HEK293 (cell line): ENCODE results near the gene ZNF485.

Experiments
- CTCF ChIA-PET: fragments of 350-600 bp; formaldehyde crosslinking; extraction: SDS; loops from one replicate; lab custom pipeline; 2021; ENCODE audit warnings: antibody characterized with exemption; lab: Yijun Ruan, JAX
- POLR2A ChIA-PET: fragments of 300-600 bp; formaldehyde crosslinking; extraction: SDS; loops from one replicate; lab custom pipeline; 2020; ENCODE audit warnings: antibody characterized with exemption, inconsistent platforms; lab: Yijun Ruan, JAX
- H3K27ac ChIP-seq: fragments of 200-500 bp; sonication (Bioruptor generic); 2 replicates; pipeline ENCODE4 v1.5.1; 2014; ENCODE audit warnings: low read depth, low read length, control low read depth, inconsistent platforms; ENCODE audit errors: extremely low read depth
- H3K36me3 ChIP-seq, 2 experiments: fragments of 200-500 bp in 1 of 2; sonication (Bioruptor generic) in 1 of 2; 1 replicate in 1 of 2; 2 replicates in 1 of 2; pipeline ENCODE4 v1.5.1; 2014 to 2017; ENCODE audit warnings: inconsistent platforms in 2 of 2, low read length in 2 of 2; ENCODE audit not compliant: control insufficient read depth in 2 of 2, insufficient read depth in 1 of 2
- H3K4me1 ChIP-seq: fragments of 200-500 bp; sonication (Bioruptor generic); 2 replicates; pipeline ENCODE4 v1.5.1; 2014; ENCODE audit warnings: mild to moderate bottlenecking, low read length, inconsistent platforms; ENCODE audit not compliant: control insufficient read depth, insufficient read depth
- H3K4me3 ChIP-seq: 2 replicates; pipeline ENCODE4 v1.5.1; 2011; ENCODE audit warnings: low read depth, mild to moderate bottlenecking, control low read depth, low read length, moderate library complexity
- H3K9me3 ChIP-seq: fragments of 200-500 bp; sonication (Bioruptor generic); 2 replicates; pipeline ENCODE4 v1.5.1; 2014; ENCODE audit warnings: low read depth, low read length, inconsistent platforms; ENCODE audit not compliant: control insufficient read depth, insufficient read depth
- IKZF3 ChIP-seq: fragments of 450-650 bp; IDR thresholded peaks from 2 replicates; pipeline ENCODE4 v1.5.0; 2018; ENCODE audit warnings: missing biosample characterization, mild to moderate bottlenecking, missing genetic modification characterization, moderate library complexity
- PATZ1 ChIP-seq: fragments of 450-650 bp; formaldehyde crosslinking; IDR thresholded peaks from 2 replicates; pipeline ENCODE4 v1.5.1; 2016; ENCODE audit warnings: missing biosample characterization, missing genetic modification characterization
- YY1 ChIP-seq: fragments of 450-650 bp; formaldehyde crosslinking; IDR thresholded peaks from 2 replicates; pipeline ENCODE4 v1.5.1; 2018; ENCODE audit warnings: missing biosample characterization, missing genetic modification characterization
- ZBTB11 ChIP-seq: fragments of 450-650 bp; formaldehyde crosslinking; conservative IDR thresholded peaks from 2 replicates; pipeline ENCODE4 v1.5.1; 2016; ENCODE audit warnings: low read depth, missing biosample characterization, missing genetic modification characterization
- ZBTB21 ChIP-seq: fragments of 450-650 bp; formaldehyde crosslinking; IDR thresholded peaks from 2 replicates; pipeline ENCODE4 v1.5.1; 2017; ENCODE audit warnings: missing biosample characterization, missing genetic modification characterization
- ZNF112 ChIP-seq: fragments of 450-650 bp; formaldehyde crosslinking; IDR thresholded peaks from 2 replicates; pipeline ENCODE4 v1.5.0; 2017; ENCODE audit warnings: missing biosample characterization, missing genetic modification characterization
- ZNF202 ChIP-seq: fragments of 450-650 bp; formaldehyde crosslinking; IDR thresholded peaks from 2 replicates; pipeline ENCODE4 v1.5.1; 2016; ENCODE audit warnings: missing biosample characterization, missing genetic modification characterization, borderline replicate concordance
- ZNF248 ChIP-seq: fragments of 450-650 bp; formaldehyde crosslinking; IDR thresholded peaks from 2 replicates; pipeline ENCODE4 v1.5.1; 2017; ENCODE audit warnings: missing biosample characterization, missing genetic modification characterization
- ZNF280C ChIP-seq: fragments of 450-650 bp; formaldehyde crosslinking; IDR thresholded peaks from 2 replicates; pipeline ENCODE4 v1.5.1; 2016; ENCODE audit warnings: missing biosample characterization, missing genetic modification characterization
- ZNF350 ChIP-seq: fragments of 450-650 bp; formaldehyde crosslinking; IDR thresholded peaks from 2 replicates; pipeline ENCODE4 v1.5.0; 2017; ENCODE audit warnings: missing biosample characterization, mild to moderate bottlenecking, missing genetic modification characterization
- ZNF354C ChIP-seq: fragments of 450-650 bp; formaldehyde crosslinking; IDR thresholded peaks from 2 replicates; pipeline ENCODE4 v1.5.1; 2016; ENCODE audit warnings: missing biosample characterization, missing genetic modification characterization, low read depth, borderline replicate concordance
- ZNF394 ChIP-seq: fragments of 450-650 bp; formaldehyde crosslinking; IDR thresholded peaks from 2 replicates; pipeline ENCODE4 v1.5.1; 2016; ENCODE audit warnings: missing biosample characterization, missing genetic modification characterization, mild to moderate bottlenecking, moderate library complexity, borderline replicate concordance
- ZNF449 ChIP-seq: fragments of 450-650 bp; formaldehyde crosslinking; IDR thresholded peaks from 2 replicates; pipeline ENCODE4 v1.5.1; 2017; ENCODE audit warnings: missing biosample characterization, mild to moderate bottlenecking, missing genetic modification characterization, moderate library complexity
- ZNF473 ChIP-seq: fragments of 450-650 bp; formaldehyde crosslinking; IDR thresholded peaks from 2 replicates; pipeline ENCODE4 v1.5.1; 2017; ENCODE audit warnings: missing biosample characterization, missing genetic modification characterization
- ZNF510 ChIP-seq: fragments of 450-650 bp; formaldehyde crosslinking; IDR thresholded peaks from 2 replicates; pipeline ENCODE4 v1.5.1; 2018; ENCODE audit warnings: mild to moderate bottlenecking, missing genetic modification characterization, missing biosample characterization; ENCODE audit not compliant: insufficient replicate concordance
- ZNF792 ChIP-seq: fragments of 450-650 bp; formaldehyde crosslinking; IDR thresholded peaks from 2 replicates; pipeline ENCODE4 v1.5.1; 2016; ENCODE audit warnings: missing biosample characterization, missing genetic modification characterization
- ZSCAN4 ChIP-seq: fragments of 450-650 bp; formaldehyde crosslinking; IDR thresholded peaks from 2 replicates; pipeline ENCODE4 v1.5.1; 2017; ENCODE audit warnings: missing biosample characterization, missing genetic modification characterization
- TF ChIP-seq, protein P1 (sequence below): fragments of 450-650 bp; formaldehyde crosslinking; IDR thresholded peaks from 2 replicates; pipeline ENCODE4 v1.5.1; 2016; ENCODE audit warnings: missing biosample characterization, missing genetic modification characterization

The ZNF485 gene

GRCh38 chr10:43594944-43595589 is 11.2 kb upstream of the ZNF485 start:
- CTCF ChIA-PET, result interaction anchor here (1.1 kb wide), 1 partner anchor 8 kb away, joined by 3 read pairs; no protein-coding TSS in a partner anchor
- Histone ChIP-seq H3K4me1 (no peaks in the 10 kb centered on the region), H3K4me3 (no peak overlapping the region), H3K9me3 (no peaks in the 10 kb centered on the region), H3K27ac (no peak overlapping the region), H3K36me3 (no peaks in the 10 kb centered on the region)
- POLR2A ChIA-PET, result no interaction called here
- no peak for TF ChIP-seq ZNF248
- TF ChIP-seq ZNF449 (tag by site-specific recombination), result no peak
- TF ChIP-seq ZNF280C (tag by site-specific recombination), result no peak
- no peak for TF ChIP-seq ZBTB21
- TF ChIP-seq IKZF3 (tag by site-specific recombination), result no peak
- no peak for TF ChIP-seq ZNF350
- TF ChIP-seq ZSCAN4 (tag by site-specific recombination), result no peak
- TF ChIP-seq ZBTB11 (tag by site-specific recombination), result no peak
- TF ChIP-seq ZNF510 (tag by site-specific recombination), result no peak
- no peak for TF ChIP-seq ZNF112
- TF ChIP-seq ZNF202 (tag by site-specific recombination), result no peak
- no peak for TF ChIP-seq ZNF792 (tag by site-specific recombination)
- TF ChIP-seq YY1, result no peak
- no peak for TF ChIP-seq ZNF354C (tag by site-specific recombination)
- TF ChIP-seq, protein P1, sequence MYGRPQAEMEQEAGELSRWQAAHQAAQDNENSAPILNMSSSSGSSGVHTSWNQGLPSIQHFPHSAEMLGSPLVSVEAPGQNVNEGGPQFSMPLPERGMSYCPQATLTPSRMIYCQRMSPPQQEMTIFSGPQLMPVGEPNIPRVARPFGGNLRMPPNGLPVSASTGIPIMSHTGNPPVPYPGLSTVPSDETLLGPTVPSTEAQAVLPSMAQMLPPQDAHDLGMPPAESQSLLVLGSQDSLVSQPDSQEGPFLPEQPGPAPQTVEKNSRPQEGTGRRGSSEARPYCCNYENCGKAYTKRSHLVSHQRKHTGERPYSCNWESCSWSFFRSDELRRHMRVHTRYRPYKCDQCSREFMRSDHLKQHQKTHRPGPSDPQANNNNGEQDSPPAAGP, result no peak
- TF ChIP-seq ZNF473, result no peak
- no peak for TF ChIP-seq PATZ1
- TF ChIP-seq ZNF394 (tag by site-specific recombination), result no peak
